Right forelimb (tissue), 1 donor: Measurements from ENCODE around the gene FMN1.

Experiments used
- DNase-seq: peaks from one replicate; pipeline ENCODE4 v3.0.0-alpha.2; 2018

The FMN1 gene

GRCh38 chr15:33200903-33201302 lies 6.4 kb upstream of the FMN1 start:
- no peak for DNase-seq

GRCh38 chr15:33200444-33200843 lies 5.9 kb upstream of the FMN1 start:
- DNase-seq = no peak

GRCh38 chr15:33198541-33198940 lies 4.0 kb upstream of the FMN1 start:
- DNase-seq = no peak

GRCh38 chr15:33197636-33198035 lies 3.1 kb upstream of the FMN1 start:
- no peak for DNase-seq

GRCh38 chr15:33194237-33194636 lies 277 bp downstream of the FMN1 start:
- DNase-seq = peak; percentile 51

DNA sequence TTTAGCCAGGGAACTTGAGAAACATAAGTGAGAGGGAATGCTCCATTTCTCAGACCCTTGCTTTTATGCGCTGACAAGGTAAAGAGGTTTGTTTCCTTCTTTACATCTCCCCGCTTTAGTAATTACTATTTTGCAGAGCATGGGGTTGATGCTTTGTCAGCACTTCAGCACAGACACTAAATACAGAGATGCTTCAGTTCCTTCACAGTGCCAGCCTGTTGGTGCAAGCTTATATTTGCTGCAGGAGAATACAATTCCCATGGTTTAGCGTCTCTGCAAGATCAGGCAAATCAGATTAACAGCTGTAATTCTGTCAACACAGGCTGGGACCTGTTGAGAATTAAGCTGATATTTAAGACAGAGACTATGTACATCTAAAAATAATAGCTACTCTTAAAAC lies 2.9 kb downstream of the FMN1 start:
- DNase-seq = no peak

GRCh38 chr15:33190539-33190938 lies 4.0 kb downstream of the FMN1 start:
- DNase-seq = no peak

DNA sequence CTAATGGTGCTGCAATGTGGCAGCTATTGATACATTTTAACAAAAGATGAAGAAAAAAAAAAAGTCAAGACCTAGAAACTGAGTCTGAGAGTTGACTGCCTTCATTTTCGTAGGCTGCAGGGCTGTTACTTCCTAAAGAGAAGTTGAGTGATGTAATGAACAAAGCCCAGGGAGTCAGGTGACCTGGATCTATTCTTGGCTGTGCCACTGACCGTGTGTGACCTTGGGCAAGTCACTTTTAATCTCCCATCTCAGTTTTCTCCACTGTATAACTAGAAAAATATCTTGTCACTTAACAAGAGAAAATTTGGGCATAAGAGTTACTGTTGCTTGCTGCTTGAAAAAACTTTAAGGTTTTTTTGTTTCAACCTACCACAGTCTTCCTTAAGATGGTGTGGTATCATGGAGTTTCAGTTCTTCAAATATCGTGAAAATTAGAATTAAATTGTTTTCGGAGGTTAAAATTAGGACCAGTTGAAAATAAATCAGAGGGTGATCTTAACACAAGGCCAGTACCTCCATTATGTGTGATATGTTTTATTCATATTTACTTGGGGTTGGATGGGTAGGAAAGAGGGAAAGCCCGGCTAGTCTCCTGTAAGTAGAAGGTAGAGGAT lies 5.8 kb downstream of the FMN1 start:
- no peak for DNase-seq

DNA sequence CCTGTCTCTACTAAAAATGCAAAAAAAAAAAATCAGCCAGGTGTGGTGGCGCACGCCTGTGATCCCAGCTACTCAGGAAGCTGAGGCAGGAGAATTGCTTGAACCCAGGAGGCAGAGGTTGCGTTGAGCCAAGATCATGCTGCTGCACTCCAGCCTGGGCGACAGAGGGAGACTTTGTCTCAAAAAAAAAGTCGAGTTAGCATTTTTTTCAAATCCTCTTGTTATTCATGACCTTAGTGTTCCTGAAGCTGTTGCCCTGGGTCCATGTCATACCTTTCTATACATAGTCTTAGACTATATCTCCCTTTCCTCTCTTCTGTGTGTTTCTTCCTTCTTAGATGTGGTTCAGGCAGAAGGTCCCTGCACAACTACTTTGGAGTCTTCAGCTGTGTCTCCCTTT lies 6.4 kb downstream of the FMN1 start:
- DNase-seq = no peak

GRCh38 chr15:33183334-33183733 lies 11.2 kb downstream of the FMN1 start:
- no peak for DNase-seq

- DNase-seq = no peak
Observed at GRCh38 chr15:33182926-33183325, 11.6 kb downstream of the FMN1 start.

GRCh38 chr15:33182278-33182905 lies 12.1 kb downstream of the FMN1 start:
- no peak for DNase-seq

- DNase-seq = no peak
Observed at GRCh38 chr15:33179874-33180273, 14.6 kb downstream of the FMN1 start.

- DNase-seq = no peak
Observed at GRCh38 chr15:33171202-33171601, 23.3 kb downstream of the FMN1 start.

DNA sequence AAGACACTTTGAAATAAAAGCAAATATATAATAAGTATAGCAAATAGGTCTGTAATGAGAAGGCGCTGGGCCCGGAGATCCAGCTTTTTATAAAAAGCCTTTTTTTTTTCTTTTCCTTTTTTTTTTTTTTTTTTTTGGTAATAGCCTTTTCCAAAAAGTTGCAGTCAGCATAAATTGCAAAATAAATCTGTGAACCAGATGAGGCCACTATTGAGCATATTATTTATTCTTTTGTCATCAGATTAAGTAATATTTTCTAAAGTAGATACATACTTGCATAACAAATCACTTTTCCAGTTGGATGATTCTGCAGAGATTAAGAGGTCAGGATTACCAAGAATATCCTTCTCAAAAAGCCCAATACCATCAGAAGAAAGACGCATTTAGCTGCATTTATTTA lies 24.9 kb downstream of the FMN1 start:
- no peak for DNase-seq

DNA sequence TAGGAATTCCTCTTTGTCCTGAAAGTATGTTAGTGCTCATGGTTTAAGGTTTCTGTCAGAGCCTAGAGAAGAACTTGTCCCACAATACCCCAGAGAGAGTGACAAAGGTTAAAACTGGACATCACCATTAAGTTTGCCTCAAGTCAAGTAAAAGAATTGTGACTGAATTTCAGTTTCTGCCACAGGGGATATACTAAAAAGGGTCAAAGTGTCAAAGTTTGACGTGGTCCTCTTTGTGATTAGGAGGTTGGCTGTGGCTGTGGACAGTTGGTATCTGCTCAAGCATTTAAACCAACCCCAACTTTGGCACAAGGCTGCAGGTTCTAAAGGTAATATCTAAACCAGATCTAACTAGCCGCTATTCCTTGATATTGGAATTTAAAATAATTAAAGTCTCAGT lies 26.1 kb downstream of the FMN1 start:
- no peak for DNase-seq

DNA sequence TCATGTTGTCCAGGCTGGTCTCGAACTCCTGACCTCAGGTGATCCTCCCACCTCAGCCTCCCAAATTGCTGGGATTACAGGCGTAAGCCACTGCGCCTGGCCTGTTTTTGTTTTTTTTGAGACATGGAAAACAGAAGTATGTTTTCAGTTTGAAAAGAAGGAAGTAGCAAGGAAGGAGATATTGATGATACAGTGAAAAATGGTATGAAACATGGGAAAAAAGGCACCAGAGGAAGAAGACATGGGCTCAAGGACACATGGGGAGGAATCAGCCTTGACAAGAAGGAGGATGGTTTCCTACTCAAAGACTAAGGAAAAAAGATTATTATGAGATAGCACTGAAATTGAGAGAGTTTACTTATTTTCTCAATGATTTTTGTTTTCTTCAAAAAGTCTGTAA lies 30.7 kb downstream of the FMN1 start:
- no peak for DNase-seq

DNA sequence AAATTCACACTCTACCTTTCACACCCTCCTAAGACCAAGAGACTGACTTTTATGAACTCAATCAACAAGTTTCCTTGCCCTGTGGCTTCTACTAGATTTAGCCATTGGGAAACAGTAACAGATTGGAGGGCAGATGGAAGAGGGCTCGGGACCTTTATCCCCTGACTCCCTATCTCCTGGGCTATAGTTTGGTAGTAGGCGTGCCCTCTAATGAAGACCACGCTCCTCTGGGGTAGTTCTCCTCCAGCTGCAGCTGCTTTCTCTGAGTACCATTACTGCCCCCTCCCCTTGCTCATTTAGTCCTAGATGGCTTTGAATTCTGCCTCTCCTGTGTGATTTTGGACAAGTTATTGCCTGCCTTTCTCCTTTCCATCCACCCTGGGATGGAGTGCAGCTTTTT lies 33.3 kb downstream of the FMN1 start:
- DNase-seq = no peak

DNA sequence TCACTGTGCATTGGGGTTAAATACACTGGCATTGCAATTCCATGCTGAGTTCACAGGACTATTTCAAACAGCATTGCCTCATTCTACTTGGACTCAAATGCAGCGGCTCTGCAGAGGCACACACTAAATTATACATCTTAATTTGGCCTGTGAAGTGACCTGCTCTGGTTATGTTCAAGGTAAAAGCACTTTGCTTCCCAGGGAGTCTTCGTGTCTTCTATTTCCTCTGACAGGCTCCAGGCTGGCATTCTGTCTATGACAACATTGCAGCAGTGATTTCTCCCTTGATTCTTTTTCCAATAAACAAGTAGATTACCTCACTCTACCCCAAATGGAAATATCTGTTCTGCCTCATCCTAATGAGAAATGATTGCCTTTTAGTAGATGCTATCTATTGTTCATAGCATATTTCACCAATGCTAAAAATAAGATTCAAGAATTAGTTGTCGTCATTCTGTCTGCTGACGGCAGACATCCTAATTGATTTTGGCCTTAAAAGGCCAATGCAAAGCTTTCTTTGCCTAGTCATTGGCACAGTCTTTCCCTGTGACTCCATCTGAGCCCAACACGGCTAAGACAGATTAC lies 33.8 kb downstream of the FMN1 start:
- DNase-seq = no peak

GRCh38 chr15:33159726-33160453 lies 34.6 kb downstream of the FMN1 start:
- DNase-seq = no peak

DNA sequence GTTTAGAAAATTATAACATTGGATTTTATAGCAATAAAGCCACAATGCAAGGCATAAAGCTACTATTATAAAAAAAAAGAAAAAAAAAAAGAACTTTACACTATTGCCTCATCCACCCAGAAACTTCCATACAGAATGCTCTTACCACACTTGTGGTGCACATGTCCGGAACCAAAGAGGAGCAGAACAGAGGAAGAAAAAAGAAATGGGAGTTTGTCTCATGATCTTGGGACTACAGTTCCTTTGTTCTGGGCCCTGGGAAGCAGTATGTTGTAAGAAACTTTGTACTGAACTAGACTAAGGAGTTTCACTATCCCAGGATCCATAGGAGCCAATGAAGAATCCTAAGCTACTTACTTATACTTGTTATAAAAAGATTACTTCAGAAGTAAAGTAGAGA lies 36.1 kb downstream of the FMN1 start:
- no peak for DNase-seq

DNA sequence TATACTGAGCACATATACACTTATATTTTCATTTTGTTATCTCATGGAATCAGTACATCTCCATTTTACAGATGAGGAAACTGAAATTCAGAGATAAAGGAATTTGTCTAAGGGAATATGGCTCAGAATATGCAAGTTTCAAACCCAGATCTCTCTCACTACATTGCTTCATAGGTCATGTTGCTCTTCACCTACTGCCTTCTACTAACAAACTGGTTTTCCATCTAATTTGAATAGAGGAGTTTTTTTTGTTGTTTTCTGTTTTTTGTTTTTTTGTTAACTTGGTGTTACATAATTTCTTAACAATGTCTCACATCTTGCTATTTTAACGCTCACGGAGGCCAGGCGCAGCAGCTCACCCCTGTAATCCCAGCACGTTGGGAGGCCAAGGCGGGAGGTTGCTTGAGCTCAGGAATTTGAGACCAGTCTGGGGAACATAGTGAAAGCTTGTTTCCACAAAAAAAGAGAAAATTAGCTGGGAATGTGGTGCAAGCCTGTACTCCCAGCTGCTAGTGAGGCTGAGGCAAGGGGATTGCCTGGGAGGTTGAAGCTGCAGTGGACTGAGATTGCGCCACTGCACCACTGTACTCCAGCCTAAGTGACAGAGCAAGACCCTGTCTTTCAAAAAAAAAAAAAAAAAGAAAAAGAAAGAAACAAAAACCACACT lies 37.0 kb downstream of the FMN1 start:
- no peak for DNase-seq

DNA sequence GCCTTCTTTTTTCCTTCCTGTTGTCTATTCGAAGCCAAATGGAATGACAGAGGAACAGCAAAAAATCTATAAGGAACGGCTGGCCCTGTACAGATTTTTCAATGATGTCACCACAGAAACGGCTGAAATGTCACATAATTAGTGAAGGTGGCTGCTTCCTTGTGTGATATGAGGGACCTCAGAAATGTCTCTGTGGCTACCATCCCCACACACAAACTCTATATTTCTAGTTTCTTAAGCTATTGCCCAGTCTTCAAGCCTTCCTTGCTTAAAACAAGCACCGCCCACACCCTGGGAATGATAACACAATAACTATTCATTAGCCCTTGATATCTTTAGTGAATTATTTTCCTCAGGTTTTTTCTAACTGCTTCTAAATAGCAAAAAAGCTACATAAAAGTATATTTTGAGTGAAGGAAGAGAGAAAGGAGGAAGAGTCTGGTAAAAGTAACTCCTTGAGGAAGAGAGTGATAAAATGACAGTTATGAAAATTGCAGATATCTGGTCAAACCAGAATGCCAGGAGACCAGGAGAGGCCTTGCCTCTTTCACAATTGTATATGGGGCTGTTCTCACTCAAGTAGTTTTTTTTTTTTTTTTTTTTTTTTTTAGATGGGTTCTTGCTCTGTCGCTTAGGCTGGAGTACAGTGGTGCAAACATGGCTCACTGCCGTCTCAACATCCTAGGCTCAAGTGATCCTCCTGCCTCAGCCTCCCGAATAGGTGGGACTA lies 38.7 kb downstream of the FMN1 start:
- no peak for DNase-seq
